ENCODE data around the gene PTPRG.

DNA sequence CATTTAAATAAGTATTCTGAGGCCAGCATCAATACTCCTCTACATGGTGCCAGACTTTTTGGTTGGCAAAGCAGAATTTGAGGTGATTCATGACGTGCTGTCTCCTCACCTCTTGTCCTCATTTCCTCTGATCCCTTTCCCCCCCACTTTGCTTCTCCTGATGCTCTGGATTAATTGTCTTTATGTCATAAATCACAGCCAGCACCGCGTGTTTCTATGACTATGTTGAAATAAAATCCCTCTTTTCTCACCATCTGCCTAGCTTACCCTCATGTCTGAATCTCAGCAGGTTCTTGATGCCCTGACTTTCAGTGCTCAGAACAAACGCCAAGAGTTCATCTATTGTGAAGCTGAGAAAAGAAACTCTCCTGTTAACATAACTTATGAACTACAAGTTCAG, 19.7 kb upstream of the PTPRG start:
- TF ChIP-seq CTCF (IDR thresholded peaks at IDR 0.05) (no peak), POLR2A (IDR thresholded peaks at IDR 0.05) (no peak)

Measured in suprapubic skin (tissue), 3 donors.